Stomach (tissue), 9 donors: ENCODE measurements around the gene BSN. TPM values are rescaled to one million over a fixed set of nuclear protein-coding genes. Genes with fewer than 3 reads are reported as not detected.

Experiments used
- DNase-seq, 2 donors: peaks; one replicate each; pipeline versions ENCODE4 v3.0.0 to v3.0.0-alpha.2; 2013 to 2019
- H3K27ac ChIP-seq, 5 donors: fragments of 200-600 bp in 4 of 5; sonication (generic) in 4 of 5; one replicate each; pipeline ENCODE4 v1.5.1; 2013 to 2019; ENCODE audit warnings: mild to moderate bottlenecking in 1 of 5, moderate library complexity in 1 of 5
- H3K27me3 ChIP-seq, 3 donors: fragments of 200-600 bp; sonication (generic); one replicate each; pipeline ENCODE4 v1.5.1; 2017 to 2019; ENCODE audit warnings: mixed run types in 1 of 3
- H3K36me3 ChIP-seq, 4 donors: fragments of 200-600 bp; sonication (generic); 1 replicate in 3 of 4; 2 replicates in 1 of 4; pipeline ENCODE4 v1.5.1; 2016 to 2019
- H3K4me1 ChIP-seq, 4 donors: fragments of 200-600 bp; sonication (generic); one replicate each; pipeline ENCODE4 v1.5.1; 2016 to 2019
- H3K4me3 ChIP-seq, 4 donors: fragments of 200-600 bp; sonication (generic) in 3 of 4; one replicate each; pipeline ENCODE4 v1.5.1; 2016 to 2019; ENCODE audit warnings: mild to moderate bottlenecking in 1 of 4
- H3K9me3 ChIP-seq, 4 donors: fragments of 200-600 bp; sonication (generic); one replicate each; pipeline ENCODE4 v1.5.1; 2016 to 2019
- CTCF ChIP-seq, 7 experiments: fragments of 450-650 bp in 4 of 7; fragments of 200-600 bp in 3 of 7; sonication (generic) in 3 of 7; IDR thresholded peaks; one replicate each; pipeline ENCODE4 v1.5.1; 2016 to 2019; ENCODE audit warnings: antibody characterized with exemption in 7 of 7, control low read depth in 2 of 7, mild to moderate bottlenecking in 1 of 7
- EP300 ChIP-seq: sonication (generic); formaldehyde crosslinking; IDR thresholded peaks from one replicate; pipeline ENCODE4 v1.6.1; 2017; ENCODE audit warnings: antibody characterized with exemption
- POLR2A ChIP-seq, 4 donors: fragments of 450-650 bp; IDR thresholded peaks; one replicate each; pipeline ENCODE4 v1.6.1; 2016; ENCODE audit warnings: antibody characterized with exemption in 4 of 4, control low read depth in 2 of 4, mild to moderate bottlenecking in 1 of 4, moderate library complexity in 1 of 4
- POLR2AphosphoS5 ChIP-seq, 3 donors: sonication (generic); formaldehyde crosslinking; IDR thresholded peaks; one replicate each; pipeline ENCODE4 v1.6.1; 2016; ENCODE audit warnings: antibody characterized with exemption in 3 of 3
- WGBS, 5 donors: extraction: QIAGEN DNeasy Blood & Tissue Kit in 3 of 5; methylation state at CpG; one replicate each; pipeline versions ENCODE4 v1.1.5 to v1.1.7; 2013 to 2018; 5-methylcytosine and 5-hydroxymethylcytosine counted together
- intact Hi-C: fragments of 100-400 bp; cut with DNase I; formaldehyde crosslinking; loops from one replicate; pipeline ENCODE4 v1.15.1; 2023; ENCODE audit warnings: low total_unique reads
- polyA plus RNA-seq, 3 donors: library from polyadenylated mRNA; stranded (reverse); fragments of 200-250 nt; gene quantifications; one replicate each; pipeline ENCODE4 v1.2.3, GENCODE V29; 2013
- total RNA-seq, 5 donors: library from RNA; depleted of rRNA; stranded (reverse); fragments of >200 nt; gene quantifications; one replicate each; pipeline versions ENCODE4 v1.1.0 to v1.2.3, GENCODE V29; 2014 to 2016
- donor health status: healthy with polysubstance abuse.
- donor health status: Bipolar disorder and iron deficiency.
- donor health status: healthy.

The BSN gene
- total and polyA plus RNA-seq, 8 donors = 0.03 to 4.5 (median 0.77) TPM; not detected in 2

- Histone ChIP-seq H3K36me3 (peaks cover 3 to 7% (median 5%) of the 10 kb centered on the region in 4 donors), H3K4me3 (no peak overlapping the region), H3K4me1 (peaks cover 19 to 52% (median 34%) of the 10 kb centered on the region in 4 donors), H3K9me3 (no peaks in the 10 kb centered on the region), H3K27ac (no peak overlapping the region), H3K27me3 (peaks cover 0 to 6% (median 0%) of the 10 kb centered on the region in 3 donors)
- TF ChIP-seq EP300 (no peak), CTCF (IDR thresholded peaks at IDR 0.05) (no peak), POLR2AphosphoS5 (IDR thresholded peaks at IDR 0.05) (no peak), POLR2A (IDR thresholded peaks at IDR 0.05) (no peak)
- intact Hi-C loops = no loop called here
- no peak for DNase-seq
- WGBS, 5 donors = 49 to 67% (median 64%) methylated on average over 6 of the region's 6 CpGs
These were observed 116.6 kb downstream of the BSN start for GRCh38 chr3:49670940-49671290.

- peaks cover 9 to 14% (median 12%) of the 10 kb centered on the region in 4 donors for H3K36me3 ChIP-seq
- no peak overlapping the region for H3K4me3 ChIP-seq
- no peaks in the 10 kb centered on the region for H3K9me3 ChIP-seq
- H3K27me3 ChIP-seq = peaks cover 0 to 6% (median 0%) of the 10 kb centered on the region in 3 donors
- peaks cover 19 to 52% (median 38%) of the 10 kb centered on the region in 4 donors for H3K4me1 ChIP-seq
- peak in 1 of 3 donors; percentile 36 for TF ChIP-seq POLR2AphosphoS5 (IDR thresholded peaks at IDR 0.05)
- peak in 6 of 7 experiments; percentile 40 to 93 (median 82) for TF ChIP-seq CTCF (IDR thresholded peaks at IDR 0.05)
- no peak for TF ChIP-seq POLR2A (IDR thresholded peaks at IDR 0.05)
- peak overlapping the region in 1 of 5 donors; percentile 2 for H3K27ac ChIP-seq
- intact Hi-C loops = no loop called here
- DNase-seq = peak; percentile 81 to 91
- WGBS, 5 donors = 29 to 37% (median 33%) methylated on average over 10 to 11 of the region's 11 CpGs
These were observed 117.3 kb downstream of the BSN start for GRCh38 chr3:49671291-49672288.

- intact Hi-C loops = no loop called here
- 15 to 26% (median 19%) methylated on average over 14 to 17 of the region's 17 CpGs for WGBS, 5 donors
- H3K27me3 ChIP-seq = no peaks in the 10 kb centered on the region
- H3K27ac ChIP-seq = peak overlapping the region; percentile 87 to 96 (median 93)
- peaks cover 19 to 55% (median 40%) of the 10 kb centered on the region in 4 donors for H3K4me1 ChIP-seq
- H3K36me3 ChIP-seq = peaks cover 24 to 31% (median 28%) of the 10 kb centered on the region in 4 donors
- DNase-seq = no peak
- TF ChIP-seq CTCF (IDR thresholded peaks at IDR 0.05) (no peak), POLR2A (IDR thresholded peaks at IDR 0.05) (no peak), POLR2AphosphoS5 (IDR thresholded peaks at IDR 0.05) (no peak), EP300 (no peak)
- H3K4me3 ChIP-seq = peak overlapping the region; percentile 81 to 95 (median 90)
- no peaks in the 10 kb centered on the region for H3K9me3 ChIP-seq
These were observed 118.9 kb downstream of the BSN start for GRCh38 chr3:49673121-49673714.

- DNase-seq = peak; percentile 98
These were observed 119.6 kb downstream of the BSN start, which contains the start of gene APEH for GRCh38 chr3:49673715-49674496. Gene APEH, plus strand, starts transcription at chr3:49674351. Its CDS starts 51 bp downstream, at chr3:49674402.

More at GRCh38 chr3:49673715-49674496, 119.6 kb downstream of the BSN start, which contains the start of gene APEH:
- intact Hi-C loops = no loop called here
- WGBS, 5 donors = 0 to 1% (median 1%) methylated on average over 35 to 71 of the region's 71 CpGs
- H3K4me3 ChIP-seq = peak within 1 kb of the TSS; percentile 81 to 95 (median 90)
- H3K36me3 ChIP-seq = peaks cover 31 to 37% (median 35%) of the 10 kb centered on the region in 4 donors
- H3K9me3 ChIP-seq = no peaks in the 10 kb centered on the region
- peak in 1 of 4 donors; percentile 62 for TF ChIP-seq POLR2A (IDR thresholded peaks at IDR 0.05)
- no peak for TF ChIP-seq EP300
- TF ChIP-seq POLR2AphosphoS5 (IDR thresholded peaks at IDR 0.05) = peak; percentile 42 to 91 (median 89)
- H3K27me3 ChIP-seq = no peaks in the 10 kb centered on the region
- peaks cover 19 to 49% (median 36%) of the 10 kb centered on the region in 4 donors for H3K4me1 ChIP-seq
- peak within 1 kb of the TSS; percentile 87 to 96 (median 93) for H3K27ac ChIP-seq
